Measurements from ENCODE around the gene CSK. TPM values are rescaled to one million over a fixed set of nuclear protein-coding genes. Genes with fewer than 3 reads are reported as not detected.

CSK gene
- total and polyA plus RNA-seq, 2 donors (not counting 1 experiment from before 2014, with no cell fraction given) = 325 to 651 TPM

GRCh38 chr15:74784426-74785193 is 2.7 kb downstream of the CSK start:
- Histone ChIP-seq H3K4me3 (ENCODE audit: control extremely low read depth in 1 of 5, extremely low read depth in 1 of 5, insufficient read depth in 1 of 5, low read depth in 2 of 5, low read length in 4 of 5) (peak overlapping the region; percentile 42 to 99 (median 86)), H3K4me2 (replicated peaks; ENCODE audit: low read depth, low read length, poor library complexity, severe bottlenecking) (peak overlapping the region; percentile 91), H3K79me2 (ENCODE audit: control insufficient read depth, insufficient read depth, low read length) (peaks cover 75% of the 10 kb centered on the region), H3K9me3 (ENCODE audit: control extremely low read depth in 1 of 3, control insufficient read depth in 2 of 3, insufficient read depth in 1 of 3, low read length in 2 of 3) (peaks cover 0 to 3% (median 0%) of the 10 kb centered on the region in 3 donors), H4K20me1 (ENCODE audit: control insufficient read depth, insufficient read depth, low read length, poor library complexity, severe bottlenecking) (peaks cover 20% of the 10 kb centered on the region), H3K9ac (ENCODE audit: low read length) (peak overlapping the region; percentile 84), H3K27me3 (replicated peaks in 1 of 4; ENCODE audit: control extremely low read depth in 1 of 4, control insufficient read depth in 3 of 4, insufficient read depth in 4 of 4, low read length in 3 of 4) (no peaks in the 10 kb centered on the region), H3K4me1 (ENCODE audit: control insufficient read depth in 2 of 2, insufficient read depth in 2 of 2, low read length in 2 of 2) (peaks cover 55 to 84% of the 10 kb centered on the region in 2 donors), H2AFZ (ENCODE audit: insufficient read depth, low read depth, low read length, poor library complexity, severe bottlenecking) (no peak overlapping the region), H3K27ac (ENCODE audit: low read length in 2 of 2) (peak overlapping the region; percentile 90 to 93), H3K36me3 (replicated peaks in 1 of 2; ENCODE audit: control extremely low read depth in 1 of 2, control insufficient read depth in 1 of 2, extremely low read depth in 1 of 2, insufficient read depth in 2 of 2, low read length in 1 of 2) (peaks cover 0 to 12% of the 10 kb centered on the region in 2 experiments)
- WGBS (ENCODE audit: insufficient coverage) = 12% methylated on average over 3 of the region's 8 CpGs
- H3K4me3 Mint-ChIP-seq = peak overlapping the region; percentile 93
- H3K4me1 Mint-ChIP-seq = peaks cover 85% of the 10 kb centered on the region
- no peaks in the 10 kb centered on the region for H3K27me3 Mint-ChIP-seq
- ATAC-seq (ENCODE audit: low read depth) = no peak
- ChIA-PET POLR2A (interaction anchor here (0.5 to 15.2 kb wide), 5 partner anchors 9 to 384 kb away, joined by 3 to 572 read pairs (median 16); no protein-coding TSS in a partner anchor), CTCF (interaction anchor here (0.8 to 37.1 kb wide), 6 partner anchors 5 to 346 kb away, joined by 3 to 2548 read pairs (median 16); partner anchors contain the start of genes CSK and LMAN1L)
- TF ChIP-seq, protein P1, sequence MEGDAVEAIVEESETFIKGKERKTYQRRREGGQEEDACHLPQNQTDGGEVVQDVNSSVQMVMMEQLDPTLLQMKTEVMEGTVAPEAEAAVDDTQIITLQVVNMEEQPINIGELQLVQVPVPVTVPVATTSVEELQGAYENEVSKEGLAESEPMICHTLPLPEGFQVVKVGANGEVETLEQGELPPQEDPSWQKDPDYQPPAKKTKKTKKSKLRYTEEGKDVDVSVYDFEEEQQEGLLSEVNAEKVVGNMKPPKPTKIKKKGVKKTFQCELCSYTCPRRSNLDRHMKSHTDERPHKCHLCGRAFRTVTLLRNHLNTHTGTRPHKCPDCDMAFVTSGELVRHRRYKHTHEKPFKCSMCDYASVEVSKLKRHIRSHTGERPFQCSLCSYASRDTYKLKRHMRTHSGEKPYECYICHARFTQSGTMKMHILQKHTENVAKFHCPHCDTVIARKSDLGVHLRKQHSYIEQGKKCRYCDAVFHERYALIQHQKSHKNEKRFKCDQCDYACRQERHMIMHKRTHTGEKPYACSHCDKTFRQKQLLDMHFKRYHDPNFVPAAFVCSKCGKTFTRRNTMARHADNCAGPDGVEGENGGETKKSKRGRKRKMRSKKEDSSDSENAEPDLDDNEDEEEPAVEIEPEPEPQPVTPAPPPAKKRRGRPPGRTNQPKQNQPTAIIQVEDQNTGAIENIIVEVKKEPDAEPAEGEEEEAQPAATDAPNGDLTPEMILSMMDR (IDR thresholded peaks at IDR 0.05) = peak; percentile 16
- TF ChIP-seq EZH2 (IDR thresholded peaks at IDR 0.05; ENCODE audit: borderline replicate concordance, insufficient read depth, low read depth, low read length, poor library complexity, severe bottlenecking) = no peak
- H3K27ac Mint-ChIP-seq = peak overlapping the region; percentile 99
- DNase-seq = peak; percentile 29
- H3K9me3 Mint-ChIP-seq (ENCODE audit: insufficient read depth) = no peaks in the 10 kb centered on the region
- intact Hi-C loops (cut with micrococcal nuclease) = loop anchor here (5.0 to 10.0 kb wide), 6 partner anchors 58 to 668 kb away; partner anchors contain the start of genes ARID3B, SEMA7A, SIN3A and ULK3

Data from B cell (primary cell).